Ovary (tissue), 9 donors: ENCODE results near the gene CEMIP. TPM values are rescaled to one million over a fixed set of nuclear protein-coding genes. Genes with fewer than 3 reads are reported as not detected.

Experiments
- DNase-seq, 5 donors: peaks; one replicate each; pipeline ENCODE4 v3.0.0-alpha.2; 2019 to 2020
- H3K27ac ChIP-seq, 2 donors: fragments of 200-600 bp; one replicate each; pipeline versions ENCODE4 v1.5.1 to v1.8.0; 2019 to 2022
- H3K27me3 ChIP-seq: fragments of 200-600 bp; one replicate; pipeline ENCODE4 v1.8.0; 2022
- H3K36me3 ChIP-seq: fragments of 200-600 bp; sonication (generic); one replicate; pipeline ENCODE4 v1.5.1; 2019
- H3K4me1 ChIP-seq: one replicate; pipeline ENCODE4 v1.8.1; 2013; ENCODE audit warnings: mild to moderate bottlenecking, moderate library complexity; ENCODE audit not compliant: insufficient read depth
- H3K4me3 ChIP-seq: fragments of 200-600 bp; sonication (generic); one replicate; pipeline ENCODE4 v1.5.1; 2017
- H3K9me3 ChIP-seq, 2 donors: fragments of 200-600 bp in 1 of 2; sonication (generic) in 1 of 2; one replicate each; pipeline versions ENCODE4 v1.5.1 to v1.8.1; 2013 to 2019; ENCODE audit warnings: mild to moderate bottlenecking in 1 of 2, moderate library complexity in 1 of 2
- EP300 ChIP-seq: sonication (generic); formaldehyde crosslinking; IDR thresholded peaks from one replicate; pipeline ENCODE4 v1.6.1; 2017; ENCODE audit warnings: antibody characterized with exemption
- POLR2A ChIP-seq: fragments of 450-650 bp; IDR thresholded peaks from one replicate; pipeline ENCODE4 v1.6.1; 2017; ENCODE audit warnings: antibody characterized with exemption, mild to moderate bottlenecking, moderate library complexity
- WGBS, 3 donors: extraction: QIAGEN DNeasy Blood & Tissue Kit in 1 of 3; methylation state at CpG; one replicate each; pipeline versions ENCODE4 v1.1.5 to v1.1.7; 2013 to 2017; 5-methylcytosine and 5-hydroxymethylcytosine counted together
- intact Hi-C, 4 donors: fragments of 100-400 bp; cut with DNase I; formaldehyde crosslinking; loops; one replicate each; pipeline versions ENCODE4 v1.11.0 to v1.15.1; 2022 to 2023
- polyA plus RNA-seq, 2 donors: library from polyadenylated mRNA; stranded (reverse); fragments of 200-250 nt in 1 of 2; fragments of 350-450 nt in 1 of 2; fragmentation: Illumina TruSeq in 1 of 2; extraction: RNeasy Lipid Tissue Mini Kit (QIAGEN cat#74804) in 1 of 2; gene quantifications; one replicate each; pipeline ENCODE4 v1.2.3, GENCODE V29; 2013 to 2014
- total RNA-seq, 7 donors: library from RNA; depleted of rRNA in 2 of 7; stranded (reverse); fragments of >200 nt in 2 of 7; fragmentation: NEBNext Ultra II Directional in 3 of 7; extraction: Animal tissue kit (Norgen Biotek cat#: 25700) in 3 of 7; gene quantifications; one replicate each; pipeline versions ENCODE4 v1.1.0 to v1.2.4, GENCODE V29; 2016 to 2023
- TF ChIP-seq, protein P1 (sequence below), 3 donors: fragments of 450-650 bp in 2 of 3; fragments of 200-600 bp in 1 of 3; IDR thresholded peaks; one replicate each; pipeline versions ENCODE4 v1.5.1 to v1.8.0; 2016 to 2022; ENCODE audit warnings: antibody characterized with exemption in 3 of 3, mild to moderate bottlenecking in 1 of 3
- donor health status: DM: no; HTN: no; CAD: no; lungs with moderate emphysema.
- donor health status: DM: no; HTN: no; CAD: no.
- donor health status: Bipolar disorder and iron deficiency.
- donor health status: DM: yes; HTN: yes; CAD: no.
- donor health status: DM: no; HTN: no; CAD: no.
- donor health status: DM: yes; HTN: yes; CAD: no.

The CEMIP gene
- total and polyA plus RNA-seq, 9 donors, result 2.2 to 12.3 (median 4.7) TPM

DNA sequence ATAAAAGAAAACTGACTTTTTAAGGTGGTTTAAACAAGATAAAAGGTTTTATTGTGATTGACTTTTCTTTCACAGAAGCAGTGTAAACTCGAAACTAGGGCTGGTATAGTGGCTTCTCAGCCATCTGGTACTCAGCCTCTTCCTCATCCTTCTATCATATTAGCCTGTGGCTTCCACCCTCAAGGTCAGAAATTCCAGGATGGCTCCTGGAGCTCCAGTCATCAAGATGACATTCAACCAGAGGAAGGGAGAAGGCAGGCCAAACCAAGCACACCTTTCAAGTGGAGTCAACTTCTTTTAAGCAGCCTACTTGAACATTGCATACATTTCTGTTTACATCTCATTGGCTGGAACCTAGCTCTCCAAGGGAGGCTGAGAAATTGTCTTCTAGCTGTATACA, 211.8 kb downstream of the CEMIP start:
- H3K9me3 ChIP-seq, result no peaks in the 10 kb centered on the region
- H3K27ac ChIP-seq, result peak overlapping the region in 1 of 2 donors; percentile 82
- DNase-seq, result no peak
- H3K4me1 ChIP-seq, result peaks cover 14% of the 10 kb centered on the region
- TF ChIP-seq, protein P1, sequence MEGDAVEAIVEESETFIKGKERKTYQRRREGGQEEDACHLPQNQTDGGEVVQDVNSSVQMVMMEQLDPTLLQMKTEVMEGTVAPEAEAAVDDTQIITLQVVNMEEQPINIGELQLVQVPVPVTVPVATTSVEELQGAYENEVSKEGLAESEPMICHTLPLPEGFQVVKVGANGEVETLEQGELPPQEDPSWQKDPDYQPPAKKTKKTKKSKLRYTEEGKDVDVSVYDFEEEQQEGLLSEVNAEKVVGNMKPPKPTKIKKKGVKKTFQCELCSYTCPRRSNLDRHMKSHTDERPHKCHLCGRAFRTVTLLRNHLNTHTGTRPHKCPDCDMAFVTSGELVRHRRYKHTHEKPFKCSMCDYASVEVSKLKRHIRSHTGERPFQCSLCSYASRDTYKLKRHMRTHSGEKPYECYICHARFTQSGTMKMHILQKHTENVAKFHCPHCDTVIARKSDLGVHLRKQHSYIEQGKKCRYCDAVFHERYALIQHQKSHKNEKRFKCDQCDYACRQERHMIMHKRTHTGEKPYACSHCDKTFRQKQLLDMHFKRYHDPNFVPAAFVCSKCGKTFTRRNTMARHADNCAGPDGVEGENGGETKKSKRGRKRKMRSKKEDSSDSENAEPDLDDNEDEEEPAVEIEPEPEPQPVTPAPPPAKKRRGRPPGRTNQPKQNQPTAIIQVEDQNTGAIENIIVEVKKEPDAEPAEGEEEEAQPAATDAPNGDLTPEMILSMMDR (IDR thresholded peaks at IDR 0.05), result no peak
- TF ChIP-seq POLR2A (no peak), EP300 (no peak)
- no peak overlapping the region for H3K4me3 ChIP-seq
- intact Hi-C loops, result no loop called here
- no peaks in the 10 kb centered on the region for H3K36me3 ChIP-seq
- no peaks in the 10 kb centered on the region for H3K27me3 ChIP-seq
- 89 to 93% (median 92%) methylated on average over 1 of the region's 1 CpG for WGBS, 3 donors

DNA sequence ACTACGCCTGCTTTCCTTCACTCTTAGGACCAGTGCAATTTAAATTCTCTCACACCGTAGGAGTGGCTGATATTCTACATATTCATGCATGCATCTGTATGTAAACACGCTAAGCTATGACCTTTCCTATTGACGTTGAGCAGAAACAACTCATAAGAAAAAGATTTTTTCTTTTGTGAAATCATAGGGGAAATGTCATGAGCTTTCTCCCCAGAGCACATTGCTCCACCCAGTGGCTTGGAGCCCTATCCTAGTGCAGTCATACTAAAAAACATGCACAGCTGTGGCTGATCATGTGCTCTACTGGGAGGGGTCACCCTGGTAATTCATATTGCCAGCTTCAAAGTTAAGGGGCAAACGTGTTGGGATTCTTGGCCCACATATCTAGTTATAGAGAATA, 212.3 kb downstream of the CEMIP start:
- Histone ChIP-seq H3K27me3 (no peaks in the 10 kb centered on the region), H3K4me1 (peaks cover 14% of the 10 kb centered on the region), H3K36me3 (no peaks in the 10 kb centered on the region), H3K4me3 (no peak overlapping the region), H3K9me3 (no peaks in the 10 kb centered on the region), H3K27ac (peak overlapping the region in 1 of 2 donors; percentile 82)
- intact Hi-C loops, result no loop called here
- TF ChIP-seq, protein P1 (IDR thresholded peaks at IDR 0.05), result no peak
- no peak for TF ChIP-seq EP300
- no peak for TF ChIP-seq POLR2A
- peak in 3 of 5 donors; percentile 45 to 74 (median 51) for DNase-seq
- WGBS, 3 donors, result 44 to 61% (median 61%) methylated on average over 5 of the region's 5 CpGs

DNA sequence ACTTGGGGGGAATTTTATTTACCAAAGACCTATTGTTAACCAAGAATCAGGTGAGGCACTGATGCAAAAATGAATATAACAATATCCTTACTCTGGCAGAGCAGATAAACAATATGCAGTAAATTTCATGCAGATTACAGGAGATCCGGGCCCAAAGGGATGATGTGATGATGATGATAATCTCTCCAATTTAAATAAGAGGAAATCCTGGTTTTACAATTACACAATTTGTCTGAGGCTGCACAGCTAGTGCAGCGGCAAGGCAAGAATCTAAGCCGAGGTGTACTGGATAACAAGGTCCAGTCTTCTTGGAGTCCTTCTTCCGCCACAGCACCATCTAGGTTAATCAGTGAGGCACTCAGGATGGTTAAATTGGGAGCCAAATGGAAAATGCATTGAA, 212.8 kb downstream of the CEMIP start:
- intact Hi-C loops, result no loop called here
- no peaks in the 10 kb centered on the region for H3K27me3 ChIP-seq
- H3K27ac ChIP-seq, result no peak overlapping the region
- H3K4me3 ChIP-seq, result no peak overlapping the region
- 89 to 92% (median 91%) methylated on average over 4 of the region's 4 CpGs for WGBS, 3 donors
- TF ChIP-seq, protein P1 (IDR thresholded peaks at IDR 0.05), result no peak
- TF ChIP-seq EP300 (no peak), POLR2A (no peak)
- peaks cover 14% of the 10 kb centered on the region for H3K4me1 ChIP-seq
- H3K9me3 ChIP-seq, result no peaks in the 10 kb centered on the region
- no peaks in the 10 kb centered on the region for H3K36me3 ChIP-seq
- no peak for DNase-seq

DNA sequence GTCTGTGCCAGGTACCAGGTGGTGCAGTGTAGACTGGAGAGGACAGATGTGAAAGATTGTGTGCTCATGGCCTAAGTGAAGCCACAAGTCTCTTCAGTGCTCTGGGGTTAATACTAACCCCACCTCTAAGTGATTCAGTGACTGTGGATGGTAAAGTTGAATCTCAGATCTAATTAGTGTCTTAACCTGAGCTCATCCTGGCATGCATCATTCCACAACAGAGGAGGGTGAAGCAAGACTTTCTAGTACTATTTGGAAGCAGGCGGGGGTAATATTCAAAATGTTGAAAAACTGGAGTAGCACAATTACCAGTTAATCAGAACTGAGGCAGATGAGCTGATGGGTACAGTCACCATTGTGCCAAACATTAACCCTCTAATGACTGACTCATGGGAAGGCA, 213.3 kb downstream of the CEMIP start:
- Histone ChIP-seq H3K4me3 (no peak overlapping the region), H3K36me3 (no peaks in the 10 kb centered on the region), H3K27ac (no peak overlapping the region), H3K4me1 (peaks cover 14% of the 10 kb centered on the region), H3K9me3 (no peaks in the 10 kb centered on the region), H3K27me3 (no peaks in the 10 kb centered on the region)
- TF ChIP-seq EP300 (no peak), POLR2A (no peak)
- TF ChIP-seq, protein P1 (IDR thresholded peaks at IDR 0.05), result no peak
- WGBS, 3 donors, result 89 to 96% (median 93%) methylated on average over 1 of the region's 1 CpG
- intact Hi-C loops, result no loop called here
- DNase-seq, result no peak
